Measurements from ENCODE around the gene MFN2.

Gene MFN2

DNA sequence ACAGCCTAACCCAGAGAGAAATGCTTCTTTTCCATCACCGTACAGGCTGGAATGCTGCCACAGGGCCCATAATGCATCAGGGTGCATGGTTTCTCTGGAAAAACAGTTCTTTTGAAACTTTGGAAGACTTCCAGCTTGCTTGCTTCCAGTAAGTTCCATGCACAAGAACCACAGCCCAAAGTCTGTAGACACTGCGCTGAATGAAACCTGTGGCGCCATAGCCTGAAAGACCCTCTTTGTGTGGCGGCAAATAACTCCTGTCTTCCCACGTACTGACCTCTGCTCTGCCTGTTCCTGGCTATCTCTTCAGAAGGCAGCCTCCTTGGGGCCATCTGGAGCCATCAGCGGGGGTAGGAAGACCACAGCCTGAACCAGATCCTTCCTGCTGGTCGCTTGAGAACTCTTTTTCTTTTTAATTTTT lies 54.1 kb downstream of the MFN2 start:
- no peaks in the 10 kb centered on the region for H3K4me1 ChIP-seq (ENCODE audit: insufficient read depth, low read length)
- H3K27ac ChIP-seq (ENCODE audit: low read length) = no peak overlapping the region
- peaks cover 4% of the 10 kb centered on the region; the same call in 1 of the 2 replicates for H4K20me1 ChIP-seq (ENCODE audit: insufficient read depth, low read length)
- ATAC-seq (ENCODE audit: insufficient read depth, low read depth) (no peak), DNase-seq (no peak)
- H3K36me3 ChIP-seq (ENCODE audit: insufficient read depth, low read length) = peaks cover 27% of the 10 kb centered on the region
- no peaks in the 10 kb centered on the region for H3K79me2 ChIP-seq (ENCODE audit: insufficient read depth, low read length)
- H3K9me3 ChIP-seq (ENCODE audit: insufficient read depth, low read length, severe bottlenecking) = no peaks in the 10 kb centered on the region
- TF ChIP-seq, protein P1, sequence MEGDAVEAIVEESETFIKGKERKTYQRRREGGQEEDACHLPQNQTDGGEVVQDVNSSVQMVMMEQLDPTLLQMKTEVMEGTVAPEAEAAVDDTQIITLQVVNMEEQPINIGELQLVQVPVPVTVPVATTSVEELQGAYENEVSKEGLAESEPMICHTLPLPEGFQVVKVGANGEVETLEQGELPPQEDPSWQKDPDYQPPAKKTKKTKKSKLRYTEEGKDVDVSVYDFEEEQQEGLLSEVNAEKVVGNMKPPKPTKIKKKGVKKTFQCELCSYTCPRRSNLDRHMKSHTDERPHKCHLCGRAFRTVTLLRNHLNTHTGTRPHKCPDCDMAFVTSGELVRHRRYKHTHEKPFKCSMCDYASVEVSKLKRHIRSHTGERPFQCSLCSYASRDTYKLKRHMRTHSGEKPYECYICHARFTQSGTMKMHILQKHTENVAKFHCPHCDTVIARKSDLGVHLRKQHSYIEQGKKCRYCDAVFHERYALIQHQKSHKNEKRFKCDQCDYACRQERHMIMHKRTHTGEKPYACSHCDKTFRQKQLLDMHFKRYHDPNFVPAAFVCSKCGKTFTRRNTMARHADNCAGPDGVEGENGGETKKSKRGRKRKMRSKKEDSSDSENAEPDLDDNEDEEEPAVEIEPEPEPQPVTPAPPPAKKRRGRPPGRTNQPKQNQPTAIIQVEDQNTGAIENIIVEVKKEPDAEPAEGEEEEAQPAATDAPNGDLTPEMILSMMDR (IDR thresholded peaks at IDR 0.05; ENCODE audit: borderline replicate concordance, extremely low read depth, low read length, poor library complexity, severe bottlenecking) = no peak
- no peak for TF ChIP-seq EZH2 (IDR thresholded peaks at IDR 0.05; ENCODE audit: borderline replicate concordance, low read depth, low read length, severe bottlenecking)
- H3K4me3 ChIP-seq (ENCODE audit: low read depth in 1 of 2, low read length in 2 of 2) = no peak overlapping the region
- H2AFZ ChIP-seq (ENCODE audit: low read depth, low read length) = no peak overlapping the region
- H3K9ac ChIP-seq (ENCODE audit: low read depth, low read length) = no peak overlapping the region
- H3K27me3 ChIP-seq (ENCODE audit: insufficient read depth, low read length, poor library complexity) = no peaks in the 10 kb centered on the region
- no peak overlapping the region for H3K4me2 ChIP-seq (ENCODE audit: insufficient read depth, low read length)

- no peaks in the 10 kb centered on the region for H3K9me3 ChIP-seq (ENCODE audit: insufficient read depth, low read length, severe bottlenecking)
- no peaks in the 10 kb centered on the region for H3K79me2 ChIP-seq (ENCODE audit: insufficient read depth, low read length)
- TF ChIP-seq EZH2 (IDR thresholded peaks at IDR 0.05; ENCODE audit: borderline replicate concordance, low read depth, low read length, severe bottlenecking) = no peak
- TF ChIP-seq, protein P1 (IDR thresholded peaks at IDR 0.05; ENCODE audit: borderline replicate concordance, extremely low read depth, low read length, poor library complexity, severe bottlenecking) = no peak
- H3K4me3 ChIP-seq (ENCODE audit: low read depth in 1 of 2, low read length in 2 of 2) = no peak overlapping the region
- DNase-seq = no peak
- H3K9ac ChIP-seq (ENCODE audit: low read depth, low read length) = no peak overlapping the region
- H2AFZ ChIP-seq (ENCODE audit: low read depth, low read length) = no peak overlapping the region
- no peaks in the 10 kb centered on the region for H3K27me3 ChIP-seq (ENCODE audit: insufficient read depth, low read length, poor library complexity)
- no peaks in the 10 kb centered on the region for H3K4me1 ChIP-seq (ENCODE audit: insufficient read depth, low read length)
- H3K36me3 ChIP-seq (ENCODE audit: insufficient read depth, low read length) = peaks cover 18% of the 10 kb centered on the region
- no peak overlapping the region for H3K27ac ChIP-seq (ENCODE audit: low read length)
- no peak overlapping the region for H3K4me2 ChIP-seq (ENCODE audit: insufficient read depth, low read length)
- no peak for ATAC-seq (ENCODE audit: insufficient read depth, low read depth)
- peaks cover 4% of the 10 kb centered on the region; the same call in 1 of the 2 replicates for H4K20me1 ChIP-seq (ENCODE audit: insufficient read depth, low read length)
Measured at GRCh38 chr1:12035312-12035711, 55.1 kb downstream of the MFN2 start.

DNA sequence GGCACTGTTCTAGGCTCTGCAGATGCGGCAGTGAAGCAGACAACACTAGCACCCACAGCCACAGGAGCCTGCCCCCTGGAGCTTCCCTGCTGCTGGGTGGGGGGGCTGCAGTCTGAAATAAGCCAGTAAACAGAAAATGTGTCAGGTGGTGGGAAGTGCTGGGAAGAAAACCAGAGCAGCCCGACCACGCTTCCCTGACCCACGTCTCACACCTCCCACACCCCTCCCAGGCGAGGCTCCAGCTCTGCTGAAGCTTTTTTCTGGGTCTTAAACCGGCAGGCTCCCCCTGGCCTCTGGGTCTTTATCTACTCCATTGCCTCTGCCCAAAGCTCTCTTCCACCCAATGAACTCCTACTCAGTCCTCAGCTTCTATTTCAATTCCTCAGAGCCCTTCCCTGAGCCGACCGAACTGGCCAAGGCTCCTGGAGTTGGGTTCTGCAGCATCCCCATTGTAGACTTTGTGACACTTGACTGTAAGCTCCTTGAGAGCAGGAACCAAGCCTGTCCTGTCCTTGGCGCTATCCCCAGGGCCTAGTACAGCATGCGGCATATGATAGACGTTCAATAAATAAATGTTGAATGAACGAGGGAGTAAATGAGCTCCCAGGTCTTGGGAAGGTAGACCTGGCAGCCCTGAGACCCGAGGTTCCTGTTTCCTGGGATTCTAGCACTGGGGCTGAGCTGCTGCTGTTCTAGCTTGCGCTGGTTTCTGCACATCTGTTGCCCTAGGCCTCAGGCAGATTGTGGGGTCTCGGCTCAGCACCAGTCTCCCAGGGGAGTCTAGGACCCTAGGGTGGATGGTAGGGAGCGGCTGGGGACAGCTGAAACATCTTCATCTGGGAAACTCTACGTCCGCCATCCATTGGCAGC lies 57.5 kb downstream of the MFN2 start:
- Histone ChIP-seq H3K36me3 (ENCODE audit: insufficient read depth, low read length) (no peaks in the 10 kb centered on the region), H3K9me3 (ENCODE audit: insufficient read depth, low read length, severe bottlenecking) (no peaks in the 10 kb centered on the region), H4K20me1 (ENCODE audit: insufficient read depth, low read length) (no peaks in the 10 kb centered on the region), H3K4me2 (ENCODE audit: insufficient read depth, low read length) (no peak overlapping the region), H3K9ac (ENCODE audit: low read depth, low read length) (no peak overlapping the region), H3K4me3 (ENCODE audit: low read depth in 1 of 2, low read length in 2 of 2) (no peak overlapping the region), H3K27ac (ENCODE audit: low read length) (no peak overlapping the region), H3K4me1 (ENCODE audit: insufficient read depth, low read length) (no peaks in the 10 kb centered on the region), H3K79me2 (ENCODE audit: insufficient read depth, low read length) (no peaks in the 10 kb centered on the region), H2AFZ (ENCODE audit: low read depth, low read length) (no peak overlapping the region), H3K27me3 (ENCODE audit: insufficient read depth, low read length, poor library complexity) (no peaks in the 10 kb centered on the region)
- TF ChIP-seq, protein P1 (IDR thresholded peaks at IDR 0.05; ENCODE audit: borderline replicate concordance, extremely low read depth, low read length, poor library complexity, severe bottlenecking) = no peak
- no peak for TF ChIP-seq EZH2 (IDR thresholded peaks at IDR 0.05; ENCODE audit: borderline replicate concordance, low read depth, low read length, severe bottlenecking)
- no peak for DNase-seq
- no peak; the same call in 2 of the 3 replicates for ATAC-seq (ENCODE audit: insufficient read depth, low read depth)
